GM23338 (cell line): ENCODE results near the gene CADPS.

ENCODE experiments used
- EZH2 ChIP-seq: fragments of 200-600 bp; sonication (generic); IDR thresholded peaks from one replicate; pipeline ENCODE4 v1.8.0; 2017; ENCODE audit warnings: antibody characterized with exemption, mild to moderate bottlenecking, low read depth; ENCODE audit not compliant: unreplicated experiment
- EZH2phosphoT487 ChIP-seq: fragments of 200-600 bp; sonication (generic); IDR thresholded peaks from one replicate; pipeline ENCODE4 v1.8.1; 2018; ENCODE audit warnings: antibody characterized with exemption; ENCODE audit not compliant: unreplicated experiment
- JUNB ChIP-seq: IDR thresholded peaks from one replicate; pipeline ENCODE4 v1.6.1; 2016; ENCODE audit warnings: antibody characterized with exemption; ENCODE audit not compliant: unreplicated experiment
- REST ChIP-seq: IDR thresholded peaks from one replicate; pipeline ENCODE4 v1.6.1; 2018; ENCODE audit warnings: antibody characterized with exemption; ENCODE audit not compliant: unreplicated experiment
- TF ChIP-seq, protein P1 (sequence below), 2 experiments: fragments of 200-600 bp in 1 of 2; sonication (generic) in 1 of 2; conservative IDR thresholded peaks; 2 replicates each; pipeline versions ENCODE4 v1.5.1 to v1.6.1; 2016 to 2017; ENCODE audit warnings: antibody characterized with exemption in 2 of 2, low read depth in 2 of 2, mild to moderate bottlenecking in 2 of 2, moderate library complexity in 1 of 2
- TF ChIP-seq, protein P2 (sequence below): IDR thresholded peaks from 2 replicates; pipeline ENCODE4 v1.6.1; 2016; ENCODE audit warnings: antibody characterized with exemption

DNA sequence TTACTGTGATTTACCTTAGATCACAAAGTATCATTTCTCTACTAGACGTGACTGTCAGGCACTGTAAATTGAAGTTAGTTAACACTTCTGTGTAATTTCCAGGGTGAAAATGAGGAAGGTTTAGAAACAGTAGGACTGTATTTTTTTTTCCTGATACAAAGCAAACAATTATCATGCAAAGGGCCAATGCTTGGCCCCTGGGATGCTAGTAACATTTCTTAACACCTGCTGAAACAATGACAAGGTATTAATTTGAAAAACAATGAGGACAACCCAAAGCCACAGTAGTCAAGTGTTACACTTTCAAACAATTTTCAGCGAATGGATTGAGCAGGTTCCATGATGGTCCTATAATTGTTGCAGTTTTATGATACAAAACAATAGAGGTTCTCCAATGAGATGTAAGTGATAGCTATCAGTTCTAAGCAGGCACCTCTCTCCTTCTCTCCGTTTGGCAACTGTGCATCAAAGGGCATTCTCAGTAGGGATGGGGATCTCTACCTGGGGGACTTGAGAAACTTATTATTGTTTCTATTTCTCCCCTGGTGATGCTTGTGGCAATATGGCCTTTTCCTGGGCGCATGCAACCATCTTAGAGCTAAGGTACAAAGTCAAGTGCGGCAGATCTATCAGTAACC is 435.9 kb downstream of the CADPS start:
- TF ChIP-seq, protein P1, sequence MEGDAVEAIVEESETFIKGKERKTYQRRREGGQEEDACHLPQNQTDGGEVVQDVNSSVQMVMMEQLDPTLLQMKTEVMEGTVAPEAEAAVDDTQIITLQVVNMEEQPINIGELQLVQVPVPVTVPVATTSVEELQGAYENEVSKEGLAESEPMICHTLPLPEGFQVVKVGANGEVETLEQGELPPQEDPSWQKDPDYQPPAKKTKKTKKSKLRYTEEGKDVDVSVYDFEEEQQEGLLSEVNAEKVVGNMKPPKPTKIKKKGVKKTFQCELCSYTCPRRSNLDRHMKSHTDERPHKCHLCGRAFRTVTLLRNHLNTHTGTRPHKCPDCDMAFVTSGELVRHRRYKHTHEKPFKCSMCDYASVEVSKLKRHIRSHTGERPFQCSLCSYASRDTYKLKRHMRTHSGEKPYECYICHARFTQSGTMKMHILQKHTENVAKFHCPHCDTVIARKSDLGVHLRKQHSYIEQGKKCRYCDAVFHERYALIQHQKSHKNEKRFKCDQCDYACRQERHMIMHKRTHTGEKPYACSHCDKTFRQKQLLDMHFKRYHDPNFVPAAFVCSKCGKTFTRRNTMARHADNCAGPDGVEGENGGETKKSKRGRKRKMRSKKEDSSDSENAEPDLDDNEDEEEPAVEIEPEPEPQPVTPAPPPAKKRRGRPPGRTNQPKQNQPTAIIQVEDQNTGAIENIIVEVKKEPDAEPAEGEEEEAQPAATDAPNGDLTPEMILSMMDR (conservative IDR thresholded peaks at IDR 0.05; ENCODE audit: low read depth in 2 of 2): no peak
- TF ChIP-seq EZH2phosphoT487 (no peak), REST (no peak), EZH2 (no peak), JUNB (no peak)
- TF ChIP-seq, protein P2, sequence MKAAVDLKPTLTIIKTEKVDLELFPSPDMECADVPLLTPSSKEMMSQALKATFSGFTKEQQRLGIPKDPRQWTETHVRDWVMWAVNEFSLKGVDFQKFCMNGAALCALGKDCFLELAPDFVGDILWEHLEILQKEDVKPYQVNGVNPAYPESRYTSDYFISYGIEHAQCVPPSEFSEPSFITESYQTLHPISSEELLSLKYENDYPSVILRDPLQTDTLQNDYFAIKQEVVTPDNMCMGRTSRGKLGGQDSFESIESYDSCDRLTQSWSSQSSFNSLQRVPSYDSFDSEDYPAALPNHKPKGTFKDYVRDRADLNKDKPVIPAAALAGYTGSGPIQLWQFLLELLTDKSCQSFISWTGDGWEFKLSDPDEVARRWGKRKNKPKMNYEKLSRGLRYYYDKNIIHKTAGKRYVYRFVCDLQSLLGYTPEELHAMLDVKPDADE: no peak
